HepG2 (cell line): ENCODE results near the gene MT4. TPM values are rescaled to one million over a fixed set of nuclear protein-coding genes. Genes with fewer than 3 reads are reported as not detected.

Experiments used
- IRF1 ChIP-seq: sonication (generic); formaldehyde crosslinking; IDR thresholded peaks from 2 replicates; pipeline ENCODE4 v1.4.0; 2020; ENCODE audit warnings: low read depth, mild to moderate bottlenecking, missing genetic modification reagents
- MIXL1 ChIP-seq: IDR thresholded peaks from 2 replicates; pipeline ENCODE4 v1.6.1; 2016
- PHF5A ChIP-seq: IDR thresholded peaks from one replicate; pipeline ENCODE4 v1.6.1; 2018; ENCODE audit warnings: low read depth, missing genetic modification reagents; ENCODE audit not compliant: unreplicated experiment
- RFX3 ChIP-seq: IDR thresholded peaks from 2 replicates; pipeline ENCODE4 v1.6.1; 2016; ENCODE audit warnings: missing biosample characterization, missing genetic modification reagents
- ZBTB40 ChIP-seq, 2 experiments: fragments of 450-650 bp in 1 of 2; sonication (generic) in 1 of 2; formaldehyde crosslinking in 1 of 2; IDR thresholded peaks; 2 replicates each; pipeline versions ENCODE4 v1.6.1 to v1.8.0; 2016 to 2022; ENCODE audit warnings: antibody characterized with exemption in 1 of 2, mild to moderate bottlenecking in 1 of 2, missing genetic modification reagents in 1 of 2
- ZBTB42 ChIP-seq: sonication (generic); formaldehyde crosslinking; IDR thresholded peaks from 2 replicates; pipeline ENCODE4 v1.5.0; 2020; ENCODE audit warnings: mild to moderate bottlenecking, missing genetic modification reagents
- ZNF136 ChIP-seq: sonication (generic); formaldehyde crosslinking; IDR thresholded peaks from 2 replicates; pipeline ENCODE4 v1.8.1; 2022; ENCODE audit warnings: low read depth, mild to moderate bottlenecking, moderate library complexity, missing genetic modification reagents
- polyA plus RNA-seq, 8 experiments: library from polyadenylated mRNA; depleted of rRNA in 3 of 8; stranded (reverse) in 7 of 8; unstranded in 1 of 8; fragments of >200 nt; fragmentation: Illumina TruSeq in 4 of 8; extraction: Trizol in 4 of 8; gene quantifications; 2 replicates each; pipeline versions ENCODE4 v1.2.1 to v1.2.3, GENCODE V29; 2011 to 2016; ENCODE audit warnings: low read depth in 4 of 8, missing spikeins in 1 of 8, mixed read lengths in 1 of 8; ENCODE audit not compliant: insufficient read depth in 1 of 8
- total RNA-seq, 5 experiments: library from RNA; depleted of rRNA; stranded (reverse); fragments of >200 nt; fragmentation: Illumina TruSeq; extraction: Trizol; gene quantifications; 2 replicates each; pipeline ENCODE4 v1.2.3, GENCODE V29; 2016; ENCODE audit warnings: low read depth in 1 of 5
- TF ChIP-seq, protein P1 (sequence below): sonication (generic); formaldehyde crosslinking; IDR thresholded peaks from 2 replicates; pipeline ENCODE4 v1.4.0; 2020; ENCODE audit warnings: missing genetic modification reagents
- TF ChIP-seq, protein P2 (sequence below): sonication (generic); formaldehyde crosslinking; IDR thresholded peaks from 2 replicates; pipeline ENCODE4 v1.5.1; 2020; ENCODE audit warnings: missing genetic modification reagents, mild to moderate bottlenecking, borderline replicate concordance

MT4 gene
- total and polyA plus RNA-seq, 2 of the 13 experiments (the other 11 are each of a cell fraction or from before 2014, with no cell fraction given) = not detected

DNA sequence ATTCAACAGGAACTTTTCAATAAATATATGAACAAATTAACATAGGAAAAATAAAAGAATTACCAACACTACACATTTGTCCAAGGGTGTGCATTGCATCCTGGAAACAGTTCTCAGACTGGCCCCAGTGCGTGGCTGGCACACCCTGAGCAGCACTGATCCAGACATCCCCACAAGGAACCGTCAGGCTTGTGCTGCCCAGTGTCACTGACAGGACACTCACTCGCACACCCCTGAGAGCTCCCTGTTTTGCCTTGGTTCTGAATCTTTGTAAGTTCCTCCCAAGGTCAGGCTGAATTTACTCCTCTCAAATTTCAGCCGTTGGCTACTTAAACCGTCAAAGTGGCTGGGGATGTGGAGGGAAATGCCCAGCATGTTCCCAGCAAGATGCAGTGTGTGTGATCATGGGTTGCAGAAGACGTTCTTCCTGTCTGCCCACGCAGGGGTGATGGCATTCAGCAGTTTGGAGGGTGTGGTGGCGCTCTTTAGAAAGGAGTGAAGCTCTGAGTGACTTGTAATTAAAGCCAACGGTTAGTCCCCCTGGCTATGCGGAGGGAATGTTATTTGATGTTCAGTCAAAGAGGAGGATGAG is 45.2 kb downstream of the MT4 start (continued):
- no peak for TF ChIP-seq ZBTB40 (IDR thresholded peaks at IDR 0.05)
- 0 out of 2 replicates have a peak, but pooled peaks have one; percentile 18 for TF ChIP-seq ZBTB40 (CRISPR knock-in tag; IDR thresholded peaks at IDR 0.05)
- TF ChIP-seq MIXL1 (CRISPR knock-in tag) = 0 out of 2 replicates have a peak, but pooled peaks have one; percentile 54
- TF ChIP-seq RFX3 = no peak
- TF ChIP-seq, protein P1, sequence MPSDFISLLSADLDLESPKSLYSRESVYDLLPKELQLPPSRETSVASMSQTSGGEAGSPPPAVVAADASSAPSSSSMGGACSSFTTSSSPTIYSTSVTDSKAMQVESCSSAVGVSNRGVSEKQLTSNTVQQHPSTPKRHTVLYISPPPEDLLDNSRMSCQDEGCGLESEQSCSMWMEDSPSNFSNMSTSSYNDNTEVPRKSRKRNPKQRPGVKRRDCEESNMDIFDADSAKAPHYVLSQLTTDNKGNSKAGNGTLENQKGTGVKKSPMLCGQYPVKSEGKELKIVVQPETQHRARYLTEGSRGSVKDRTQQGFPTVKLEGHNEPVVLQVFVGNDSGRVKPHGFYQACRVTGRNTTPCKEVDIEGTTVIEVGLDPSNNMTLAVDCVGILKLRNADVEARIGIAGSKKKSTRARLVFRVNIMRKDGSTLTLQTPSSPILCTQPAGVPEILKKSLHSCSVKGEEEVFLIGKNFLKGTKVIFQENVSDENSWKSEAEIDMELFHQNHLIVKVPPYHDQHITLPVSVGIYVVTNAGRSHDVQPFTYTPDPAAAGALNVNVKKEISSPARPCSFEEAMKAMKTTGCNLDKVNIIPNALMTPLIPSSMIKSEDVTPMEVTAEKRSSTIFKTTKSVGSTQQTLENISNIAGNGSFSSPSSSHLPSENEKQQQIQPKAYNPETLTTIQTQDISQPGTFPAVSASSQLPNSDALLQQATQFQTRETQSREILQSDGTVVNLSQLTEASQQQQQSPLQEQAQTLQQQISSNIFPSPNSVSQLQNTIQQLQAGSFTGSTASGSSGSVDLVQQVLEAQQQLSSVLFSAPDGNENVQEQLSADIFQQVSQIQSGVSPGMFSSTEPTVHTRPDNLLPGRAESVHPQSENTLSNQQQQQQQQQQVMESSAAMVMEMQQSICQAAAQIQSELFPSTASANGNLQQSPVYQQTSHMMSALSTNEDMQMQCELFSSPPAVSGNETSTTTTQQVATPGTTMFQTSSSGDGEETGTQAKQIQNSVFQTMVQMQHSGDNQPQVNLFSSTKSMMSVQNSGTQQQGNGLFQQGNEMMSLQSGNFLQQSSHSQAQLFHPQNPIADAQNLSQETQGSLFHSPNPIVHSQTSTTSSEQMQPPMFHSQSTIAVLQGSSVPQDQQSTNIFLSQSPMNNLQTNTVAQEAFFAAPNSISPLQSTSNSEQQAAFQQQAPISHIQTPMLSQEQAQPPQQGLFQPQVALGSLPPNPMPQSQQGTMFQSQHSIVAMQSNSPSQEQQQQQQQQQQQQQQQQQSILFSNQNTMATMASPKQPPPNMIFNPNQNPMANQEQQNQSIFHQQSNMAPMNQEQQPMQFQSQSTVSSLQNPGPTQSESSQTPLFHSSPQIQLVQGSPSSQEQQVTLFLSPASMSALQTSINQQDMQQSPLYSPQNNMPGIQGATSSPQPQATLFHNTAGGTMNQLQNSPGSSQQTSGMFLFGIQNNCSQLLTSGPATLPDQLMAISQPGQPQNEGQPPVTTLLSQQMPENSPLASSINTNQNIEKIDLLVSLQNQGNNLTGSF (CRISPR knock-in tag) = no peak
- TF ChIP-seq ZBTB42 (CRISPR knock-in tag) = no peak
- no peak for TF ChIP-seq PHF5A (CRISPR knock-in tag)
- no peak for TF ChIP-seq IRF1 (CRISPR knock-in tag)
- TF ChIP-seq, protein P2, sequence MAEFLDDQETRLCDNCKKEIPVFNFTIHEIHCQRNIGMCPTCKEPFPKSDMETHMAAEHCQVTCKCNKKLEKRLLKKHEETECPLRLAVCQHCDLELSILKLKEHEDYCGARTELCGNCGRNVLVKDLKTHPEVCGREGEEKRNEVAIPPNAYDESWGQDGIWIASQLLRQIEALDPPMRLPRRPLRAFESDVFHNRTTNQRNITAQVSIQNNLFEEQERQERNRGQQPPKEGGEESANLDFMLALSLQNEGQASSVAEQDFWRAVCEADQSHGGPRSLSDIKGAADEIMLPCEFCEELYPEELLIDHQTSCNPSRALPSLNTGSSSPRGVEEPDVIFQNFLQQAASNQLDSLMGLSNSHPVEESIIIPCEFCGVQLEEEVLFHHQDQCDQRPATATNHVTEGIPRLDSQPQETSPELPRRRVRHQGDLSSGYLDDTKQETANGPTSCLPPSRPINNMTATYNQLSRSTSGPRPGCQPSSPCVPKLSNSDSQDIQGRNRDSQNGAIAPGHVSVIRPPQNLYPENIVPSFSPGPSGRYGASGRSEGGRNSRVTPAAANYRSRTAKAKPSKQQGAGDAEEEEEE = 0 out of 2 replicates have a peak, but pooled peaks have one; percentile 34
- TF ChIP-seq ZNF136 (CRISPR knock-in tag) = no peak; the same call in 1 of the 2 replicates
